Neural cell (in vitro differentiated cells): ENCODE results near the gene INPP1. TPM values are rescaled to one million over a fixed set of nuclear protein-coding genes. Genes with fewer than 3 reads are reported as not detected.

Experiments
- H2AFZ ChIP-seq: fragments of 200-600, 300-800 bp; sonication (generic), shearing (Covaris generic); 2 replicates; pipeline ENCODE4 v1.6.0; 2014; ENCODE audit warnings: low read depth, mild to moderate bottlenecking, antibody characterized with exemption, low read length, moderate library complexity
- H3F3A ChIP-seq: fragments of 200-600 bp; shearing (Covaris generic); 2 replicates; pipeline ENCODE4 v1.6.1; 2016; ENCODE audit warnings: mild to moderate bottlenecking, moderate library complexity, mixed read lengths, antibody characterized with exemption, low read length; ENCODE audit not compliant: insufficient read depth, poor library complexity, severe bottlenecking
- H3K27ac ChIP-seq: fragments of 200-600, 300-800 bp; sonication (generic), shearing (Covaris generic); 2 replicates; pipeline ENCODE4 v1.5.1; 2014; ENCODE audit warnings: mild to moderate bottlenecking, low read length, moderate library complexity
- H3K27me3 ChIP-seq: fragments of 300-800, 200-600 bp; sonication (generic), shearing (Covaris generic); 2 replicates; pipeline ENCODE4 v1.6.0; 2014; ENCODE audit warnings: mild to moderate bottlenecking, low read depth, low read length, moderate library complexity; ENCODE audit not compliant: insufficient read depth
- H3K36me3 ChIP-seq: fragments of 300-800, 200-600 bp; sonication (generic), shearing (Covaris generic); 2 replicates; pipeline ENCODE4 v1.5.1; 2014; ENCODE audit warnings: mild to moderate bottlenecking, antibody characterized with exemption, low read length, moderate library complexity; ENCODE audit not compliant: insufficient read depth
- H3K4me2 ChIP-seq: fragments of 300-800, 200-600 bp; sonication (generic), shearing (Covaris generic); 2 replicates; pipeline ENCODE4 v1.6.0; 2014; ENCODE audit warnings: mild to moderate bottlenecking, low read length
- H3K4me3 ChIP-seq: fragments of 300-800, 200-600 bp; sonication (generic), shearing (Covaris generic); 2 replicates; pipeline ENCODE4 v1.5.1; 2014; ENCODE audit warnings: mild to moderate bottlenecking, low read length, moderate library complexity
- H3K79me2 ChIP-seq: fragments of 200-600 bp; shearing (Covaris generic); replicated peaks from 2 replicates; pipeline ENCODE4 v1.6.0; 2014; ENCODE audit warnings: mild to moderate bottlenecking, low read length, moderate library complexity; ENCODE audit not compliant: insufficient read depth
- H3K9ac ChIP-seq: fragments of 300-800, 200-600 bp; sonication (generic), shearing (Covaris generic); 2 replicates; pipeline ENCODE4 v1.6.1; 2016; ENCODE audit warnings: mild to moderate bottlenecking, low read length, mixed read lengths
- H3K9me2 ChIP-seq: fragments of 200-600 bp; shearing (Covaris generic); 2 replicates; pipeline ENCODE4 v1.6.1; 2016; ENCODE audit warnings: mild to moderate bottlenecking, low read length, mixed read lengths; ENCODE audit not compliant: insufficient read depth
- H3K9me3 ChIP-seq: fragments of 200-600, 300-800 bp; sonication (generic), shearing (Covaris generic); 2 replicates; pipeline ENCODE4 v1.6.1; 2016; ENCODE audit warnings: mild to moderate bottlenecking, mixed run types, low read length, moderate library complexity, mixed read lengths
- H4K20me1 ChIP-seq: fragments of 200-600 bp; shearing (Covaris generic); 2 replicates; pipeline ENCODE4 v1.6.1; 2016; ENCODE audit warnings: mild to moderate bottlenecking, mixed run types; ENCODE audit not compliant: insufficient read depth
- CTCF ChIP-seq: fragments of 450-650 bp; IDR thresholded peaks from 2 replicates; pipeline ENCODE4 v1.5.1; 2014; ENCODE audit warnings: antibody characterized with exemption, mild to moderate bottlenecking, moderate library complexity; ENCODE audit not compliant: poor library complexity, severe bottlenecking
- EP300 ChIP-seq: fragments of 450-650 bp; conservative IDR thresholded peaks from 2 replicates; pipeline ENCODE4 v1.6.1; 2014; ENCODE audit warnings: antibody characterized with exemption, mild to moderate bottlenecking, moderate library complexity; ENCODE audit not compliant: poor library complexity, severe bottlenecking
- EZH2 ChIP-seq: fragments of 200-600, 300-800 bp; shearing (Covaris generic), sonication (generic); IDR thresholded peaks from 2 replicates; pipeline ENCODE4 v1.6.1; 2014; ENCODE audit warnings: antibody characterized with exemption, low read length, borderline replicate concordance, mild to moderate bottlenecking; ENCODE audit not compliant: insufficient read depth, poor library complexity, severe bottlenecking
- MXI1 ChIP-seq: fragments of 450-650 bp; conservative IDR thresholded peaks from 2 replicates; pipeline ENCODE4 v1.6.1; 2014; ENCODE audit warnings: antibody characterized with exemption, mild to moderate bottlenecking; ENCODE audit not compliant: poor library complexity, severe bottlenecking
- POLR2AphosphoS5 ChIP-seq: IDR thresholded peaks from 2 replicates; pipeline ENCODE4 v1.6.1; 2012
- RAD21 ChIP-seq: fragments of 450-650 bp; conservative IDR thresholded peaks from 2 replicates; pipeline ENCODE4 v1.6.1; 2014; ENCODE audit warnings: antibody characterized with exemption, mild to moderate bottlenecking, moderate library complexity
- REST ChIP-seq: IDR thresholded peaks from 2 replicates; pipeline ENCODE4 v1.6.1; 2012; ENCODE audit warnings: borderline replicate concordance
- SMC3 ChIP-seq: fragments of 450-650 bp; conservative IDR thresholded peaks from 2 replicates; pipeline ENCODE4 v1.6.1; 2014; ENCODE audit warnings: antibody characterized with exemption, mild to moderate bottlenecking, moderate library complexity; ENCODE audit not compliant: poor library complexity
- TAF1 ChIP-seq: IDR thresholded peaks from 2 replicates; pipeline ENCODE4 v1.6.1; 2012; ENCODE audit warnings: low read depth
- polyA plus RNA-seq: library from polyadenylated mRNA; depleted of rRNA; stranded (reverse); fragments of >200 nt; gene quantifications from 2 replicates; pipeline ENCODE4 v1.2.3, GENCODE V29; 2014

The INPP1 gene
- polyA plus RNA-seq, 1 donor from 2014 or later, result 15.1 TPM

- H3K79me2 ChIP-seq, result no peaks in the 10 kb centered on the region
- H3K27ac ChIP-seq, result no peak overlapping the region
- H4K20me1 ChIP-seq, result no peaks in the 10 kb centered on the region
- H3K9me2 ChIP-seq, result no peaks in the 10 kb centered on the region
- no peak overlapping the region for H3K4me2 ChIP-seq
- H3K36me3 ChIP-seq, result no peaks in the 10 kb centered on the region
- no peaks in the 10 kb centered on the region for H3K9me3 ChIP-seq
- no peak overlapping the region for H3K9ac ChIP-seq
- H3K4me3 ChIP-seq, result no peak overlapping the region
- H2AFZ ChIP-seq, result no peak overlapping the region
- H3F3A ChIP-seq, result no peaks in the 10 kb centered on the region
- no peaks in the 10 kb centered on the region for H3K27me3 ChIP-seq
- TF ChIP-seq TAF1, result no peak
These were observed 17.2 kb downstream of the INPP1 start for GRCh38 chr2:190360561-190360960.

GRCh38 chr2:190360965-190361364 lies 17.6 kb downstream of the INPP1 start:
- no peak overlapping the region for H3K4me3 ChIP-seq

More at GRCh38 chr2:190360965-190361364, 17.6 kb downstream of the INPP1 start:
- Histone ChIP-seq H3K36me3 (no peaks in the 10 kb centered on the region), H3K9me2 (no peaks in the 10 kb centered on the region), H3K27me3 (no peaks in the 10 kb centered on the region), H2AFZ (no peak overlapping the region), H3K79me2 (no peaks in the 10 kb centered on the region), H4K20me1 (no peaks in the 10 kb centered on the region), H3K9me3 (no peaks in the 10 kb centered on the region), H3F3A (no peaks in the 10 kb centered on the region), H3K27ac (no peak overlapping the region), H3K4me2 (no peak overlapping the region), H3K9ac (no peak overlapping the region)
- TF ChIP-seq POLR2AphosphoS5 (no peak), MXI1 (no peak), EZH2 (no peak), REST (no peak), EP300 (no peak), CTCF (no peak), TAF1 (no peak), RAD21 (no peak), SMC3 (no peak)
